Raji (cell line): ENCODE data around the gene TGFBR2.

Experiments used
- POLR2A ChIP-seq: IDR thresholded peaks from 2 replicates; pipeline ENCODE4 v1.6.1; 2011; ENCODE audit warnings: low read depth, low read length, control low read depth; ENCODE audit not compliant: insufficient read depth

Gene TGFBR2

GRCh38 chr3:30680789-30681648 lies 74.6 kb downstream of the TGFBR2 start:
- TF ChIP-seq POLR2A = no peak

GRCh38 chr3:30681649-30682211 lies 75.3 kb downstream of the TGFBR2 start:
- TF ChIP-seq POLR2A = no peak

GRCh38 chr3:30682434-30683155 lies 76.2 kb downstream of the TGFBR2 start:
- TF ChIP-seq POLR2A = no peak

GRCh38 chr3:30683769-30684168 lies 77.4 kb downstream of the TGFBR2 start:
- TF ChIP-seq POLR2A = no peak

- no peak for TF ChIP-seq POLR2A
Measured at GRCh38 chr3:30684356-30684755, 78.0 kb downstream of the TGFBR2 start.

- TF ChIP-seq POLR2A = no peak
Measured at GRCh38 chr3:30685267-30685667, 78.9 kb downstream of the TGFBR2 start.

GRCh38 chr3:30686176-30686575 lies 79.8 kb downstream of the TGFBR2 start:
- TF ChIP-seq POLR2A = no peak

GRCh38 chr3:30686799-30687198 lies 80.4 kb downstream of the TGFBR2 start:
- TF ChIP-seq POLR2A = no peak

GRCh38 chr3:30687930-30688570 lies 81.6 kb downstream of the TGFBR2 start:
- TF ChIP-seq POLR2A = no peak

GRCh38 chr3:30688776-30689641 lies 82.6 kb downstream of the TGFBR2 start:
- TF ChIP-seq POLR2A = no peak

- no peak for TF ChIP-seq POLR2A
Measured at GRCh38 chr3:30690199-30690598, 83.8 kb downstream of the TGFBR2 start.

GRCh38 chr3:30691249-30691880 lies 85.0 kb downstream of the TGFBR2 start:
- no peak for TF ChIP-seq POLR2A

- no peak for TF ChIP-seq POLR2A
Measured at GRCh38 chr3:30691944-30692343, 85.5 kb downstream of the TGFBR2 start.
